GM19328 (cell line): ENCODE measurements around the gene STK32B.
"Not testable (repeated sequence)": the region's sequence is repeated elsewhere in the genome, so short reads cannot be mapped to it uniquely, and the experiment has no call there.

Experiments
- ATAC-seq: cut with Tn5 transposase; IDR thresholded peaks from one replicate; pipeline ENCODE4 v1.9.1; 2021; ENCODE audit warnings: mild to moderate bottlenecking, moderate library complexity; ENCODE audit not compliant: unreplicated experiment

STK32B gene

DNA sequence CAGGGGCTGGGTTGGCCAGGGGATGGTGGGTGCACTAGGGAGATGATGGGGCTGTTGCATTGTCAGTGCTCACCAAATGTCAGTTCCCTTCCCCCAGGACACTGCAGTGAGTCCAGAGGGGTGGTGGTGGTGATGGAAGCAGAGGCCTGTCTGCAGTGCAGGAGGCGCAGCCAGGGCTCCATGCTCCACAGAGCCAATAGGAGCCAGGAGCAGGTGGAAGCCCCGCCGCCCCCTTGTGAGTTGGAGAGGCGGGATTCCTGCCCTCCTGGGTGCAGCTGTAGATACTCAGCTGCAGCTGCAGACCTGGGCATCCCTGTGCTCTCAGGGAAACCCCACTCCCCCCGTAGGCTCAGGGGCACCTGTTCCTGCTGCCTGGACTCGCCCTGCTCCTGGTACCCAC lies 372.4 kb downstream of the STK32B start:
- no peak for ATAC-seq

DNA sequence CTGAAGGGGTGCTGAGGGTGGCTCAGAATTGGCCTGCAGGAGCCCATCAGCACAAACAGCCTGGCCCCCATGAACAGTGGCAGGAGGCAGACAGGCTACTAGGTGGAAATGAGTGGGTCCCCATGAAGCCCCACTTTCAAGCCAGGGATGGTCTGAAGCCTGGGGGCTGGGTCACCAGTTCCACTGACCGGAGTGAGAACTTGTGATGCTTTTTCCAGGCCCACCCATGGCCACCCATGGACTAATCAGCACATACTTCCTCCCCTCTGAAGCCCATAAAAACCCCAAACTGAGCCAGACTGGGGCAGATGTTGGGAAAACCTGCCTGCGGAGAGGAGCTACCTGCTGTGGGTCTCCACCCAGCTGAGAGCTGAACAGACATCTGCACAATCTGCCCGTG lies 372.9 kb downstream of the STK32B start:
- no peak for ATAC-seq

- ATAC-seq, result no peak
These were observed 373.6 kb downstream of the STK32B start for GRCh38 chr4:5424901-5425300.

- ATAC-seq, result no peak
These were observed 378.5 kb downstream of the STK32B start for GRCh38 chr4:5429747-5430146.

DNA sequence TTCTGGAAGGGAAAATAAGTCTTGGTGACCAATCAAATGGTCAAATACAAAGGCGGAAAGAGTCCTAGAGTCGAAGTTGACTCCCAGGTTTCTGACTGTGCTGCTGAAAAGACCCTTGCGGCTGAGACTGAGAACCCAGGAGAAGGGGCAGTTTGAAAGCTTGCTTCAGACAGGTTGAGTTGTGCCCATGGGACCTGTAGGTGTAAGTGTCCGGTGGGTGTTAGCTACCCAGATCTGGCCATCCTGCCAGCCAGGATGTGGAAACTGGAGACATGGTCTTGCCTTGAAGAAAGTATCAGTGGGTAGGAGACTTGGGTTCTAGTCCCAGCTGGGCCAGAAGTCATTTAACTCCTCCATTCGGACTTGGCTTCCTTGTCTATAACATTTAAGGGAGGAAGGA lies 381.9 kb downstream of the STK32B start:
- no peak for ATAC-seq

DNA sequence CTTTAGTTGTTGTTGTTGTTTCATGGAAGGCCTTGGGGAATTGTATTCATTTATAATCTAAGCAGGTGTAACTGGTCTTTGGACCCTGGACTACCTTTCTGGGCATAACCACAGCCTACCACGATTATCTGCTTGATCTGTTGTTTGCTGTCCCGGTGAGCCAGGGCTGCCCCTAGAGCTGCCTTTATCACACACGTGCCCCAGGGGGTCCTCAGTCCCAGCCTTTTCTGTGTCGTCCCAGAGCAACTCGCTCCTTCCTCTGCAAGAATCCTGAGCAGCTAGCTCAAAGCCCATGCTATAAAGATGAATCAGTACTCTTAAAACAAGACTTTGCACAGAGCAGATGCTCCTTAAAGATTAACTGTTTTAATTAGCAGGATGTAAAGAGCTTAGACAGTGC lies 383.9 kb downstream of the STK32B start:
- no peak for ATAC-seq

GRCh38 chr4:5435823-5436222 lies 384.5 kb downstream of the STK32B start:
- no peak for ATAC-seq

- not testable (repeated sequence) for ATAC-seq
These were observed 392.9 kb downstream of the STK32B start for GRCh38 chr4:5443976-5444802.

GRCh38 chr4:5444918-5445517 lies 393.7 kb downstream of the STK32B start:
- ATAC-seq, result no peak

DNA sequence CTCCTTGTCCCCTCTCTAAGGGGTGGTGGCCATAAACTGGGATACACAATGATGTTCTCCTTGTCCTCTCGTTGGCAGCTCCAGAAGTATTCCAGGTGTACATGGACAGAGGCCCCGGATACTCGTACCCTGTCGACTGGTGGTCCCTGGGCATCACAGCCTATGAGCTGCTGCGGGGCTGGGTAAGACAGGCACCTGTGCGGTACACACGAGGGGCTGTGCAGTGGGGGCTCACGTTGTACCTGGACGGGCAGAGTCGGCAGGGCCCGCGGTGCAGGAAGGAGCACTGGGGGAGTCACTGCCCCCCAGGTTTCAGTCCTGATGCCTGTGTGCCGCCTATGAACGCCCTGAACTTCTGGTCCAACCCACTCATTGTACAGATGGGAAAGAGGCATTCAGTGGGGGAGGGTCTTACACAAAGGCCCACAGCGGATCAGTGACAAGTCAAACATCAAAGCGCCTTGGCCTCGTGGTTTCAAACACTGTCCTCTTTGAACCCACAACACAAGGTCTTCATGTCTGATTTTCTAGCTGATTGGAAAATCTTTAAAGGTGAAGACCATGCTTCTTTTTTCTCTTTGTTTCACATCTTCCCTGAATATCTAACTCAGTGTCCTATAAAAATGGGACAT lies 395.4 kb downstream of the STK32B start:
- ATAC-seq, result no peak

DNA sequence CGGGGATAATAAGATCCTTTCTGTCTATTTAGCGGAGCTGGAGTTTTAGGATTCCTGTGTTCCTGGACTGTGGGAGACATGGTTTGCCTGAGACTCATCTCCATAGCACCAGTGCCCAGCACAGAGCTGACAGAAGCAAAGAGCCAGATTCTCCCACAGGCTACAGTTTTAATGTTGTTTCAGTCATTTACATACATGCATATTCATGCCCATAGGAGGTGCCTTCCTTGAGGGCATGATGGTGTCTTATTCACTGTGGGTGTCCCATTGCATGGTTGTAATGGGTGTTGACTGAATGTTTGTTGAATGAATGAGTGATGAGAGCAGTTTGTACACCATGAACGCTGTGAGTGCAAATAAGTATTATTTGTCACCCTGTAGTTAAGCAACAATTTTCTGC lies 396.5 kb downstream of the STK32B start:
- no peak for ATAC-seq

DNA sequence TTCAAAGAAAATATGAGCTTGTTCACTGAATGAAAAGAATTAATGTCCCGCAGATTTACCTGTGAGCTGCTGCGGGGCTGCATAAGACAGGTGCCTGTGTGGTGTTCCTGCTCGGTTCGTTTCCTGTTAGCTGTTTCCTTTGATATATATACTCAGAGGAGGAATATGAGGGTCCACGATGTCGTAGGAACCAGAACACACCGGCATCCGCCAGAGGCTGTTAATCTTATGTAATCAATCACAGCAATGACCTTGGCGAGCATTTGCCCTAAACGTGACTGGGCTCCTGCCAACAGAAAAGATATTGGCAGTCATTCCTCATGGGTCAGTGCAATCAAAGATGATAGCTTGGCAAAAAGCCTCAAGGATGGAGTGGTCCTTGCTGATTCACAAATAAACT lies 396.9 kb downstream of the STK32B start:
- ATAC-seq, result no peak

DNA sequence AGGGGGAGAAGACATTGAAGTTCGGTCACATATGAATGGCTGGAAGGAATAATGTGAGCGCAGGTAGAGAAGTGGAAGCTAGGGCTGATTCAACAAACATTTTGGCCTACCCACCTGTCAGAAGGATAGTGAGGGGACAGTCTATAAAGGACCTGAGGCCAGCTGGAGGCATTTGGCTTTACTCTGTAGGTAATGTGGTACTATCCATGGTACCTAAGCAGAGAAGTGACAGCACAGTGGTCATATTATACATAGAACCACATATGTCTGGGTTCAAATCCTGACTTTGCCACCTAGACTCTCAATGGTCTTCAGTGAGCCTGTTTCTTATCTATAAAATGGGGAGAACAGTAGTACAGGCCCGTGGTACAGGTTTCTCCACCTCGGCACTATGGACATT lies 400.0 kb downstream of the STK32B start:
- no peak for ATAC-seq

DNA sequence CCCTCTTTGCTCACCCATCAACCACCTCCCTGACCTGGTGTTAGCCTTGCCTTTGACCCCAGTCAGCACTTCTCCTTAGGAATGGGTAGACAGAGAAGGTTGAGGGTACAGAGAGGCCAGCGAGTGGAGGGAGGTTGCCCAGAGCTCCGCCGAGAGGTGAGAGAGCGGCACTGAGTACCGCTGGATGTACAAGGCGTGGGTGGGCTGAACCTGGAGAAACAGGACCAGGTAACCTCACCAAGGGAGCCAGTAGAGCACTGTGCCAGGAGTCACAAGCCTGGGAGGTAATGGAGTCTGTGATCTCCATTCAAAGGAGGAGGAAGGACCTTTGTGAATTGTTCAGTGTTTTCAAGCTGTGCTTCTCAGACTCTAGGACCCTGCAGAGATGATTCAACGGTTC lies 400.9 kb downstream of the STK32B start:
- no peak for ATAC-seq

DNA sequence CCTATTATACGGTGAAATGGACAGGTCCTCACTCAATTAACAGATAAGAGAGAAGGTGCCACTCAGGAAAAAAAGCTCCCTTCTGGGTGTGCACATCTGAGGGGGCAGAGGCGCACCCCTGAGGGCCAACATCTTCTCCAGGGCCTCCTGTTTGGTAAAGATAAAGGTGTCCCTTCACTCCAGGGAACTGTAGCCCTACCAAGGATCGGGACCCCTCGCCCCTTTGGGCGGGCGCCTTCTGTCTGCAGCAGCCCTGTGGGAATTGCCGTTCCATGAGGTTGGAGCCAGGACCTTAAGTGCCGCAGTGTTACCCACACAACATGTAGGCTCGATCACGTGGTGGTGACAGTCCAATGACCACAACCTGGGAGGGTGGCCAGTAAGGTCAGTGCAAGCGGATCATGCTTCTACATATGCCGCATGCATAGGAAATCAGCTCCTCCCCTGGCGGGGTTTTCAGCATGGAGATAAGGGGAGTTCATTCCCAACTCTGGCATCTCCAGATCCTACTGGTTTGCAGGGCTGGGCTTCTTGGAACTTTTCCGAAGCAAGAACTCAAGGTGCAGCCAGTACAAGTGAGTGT lies 403.8 kb downstream of the STK32B start:
- no peak for ATAC-seq

- no peak for ATAC-seq
These were observed 405.1 kb downstream of the STK32B start for GRCh38 chr4:5456296-5456845.

- no peak for ATAC-seq
These were observed 407.4 kb downstream of the STK32B start for GRCh38 chr4:5458676-5459075.

GRCh38 chr4:5459236-5459635 lies 408.0 kb downstream of the STK32B start:
- ATAC-seq, result no peak

- no peak for ATAC-seq
These were observed 409.0 kb downstream of the STK32B start for GRCh38 chr4:5460106-5460801.

DNA sequence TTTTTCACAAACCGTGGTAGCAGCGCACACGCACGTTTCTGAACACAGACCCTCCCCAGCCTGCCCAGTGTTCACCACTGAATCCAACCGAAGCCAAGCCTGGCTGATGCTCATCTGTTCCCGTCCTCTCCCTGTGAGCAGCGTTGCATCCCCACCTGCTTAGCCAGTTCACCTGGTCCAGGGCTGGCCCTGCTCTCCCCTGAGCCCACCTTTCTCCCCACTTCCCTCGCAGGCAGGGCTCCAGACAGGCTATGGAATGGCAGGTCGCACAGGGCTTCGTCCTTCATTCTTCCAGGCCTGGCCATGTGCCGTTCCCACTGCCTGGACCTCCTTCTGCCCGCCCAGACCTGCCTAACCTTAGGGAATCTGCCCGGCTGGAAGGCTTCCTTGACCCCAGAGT lies 410.2 kb downstream of the STK32B start:
- ATAC-seq, result no peak

DNA sequence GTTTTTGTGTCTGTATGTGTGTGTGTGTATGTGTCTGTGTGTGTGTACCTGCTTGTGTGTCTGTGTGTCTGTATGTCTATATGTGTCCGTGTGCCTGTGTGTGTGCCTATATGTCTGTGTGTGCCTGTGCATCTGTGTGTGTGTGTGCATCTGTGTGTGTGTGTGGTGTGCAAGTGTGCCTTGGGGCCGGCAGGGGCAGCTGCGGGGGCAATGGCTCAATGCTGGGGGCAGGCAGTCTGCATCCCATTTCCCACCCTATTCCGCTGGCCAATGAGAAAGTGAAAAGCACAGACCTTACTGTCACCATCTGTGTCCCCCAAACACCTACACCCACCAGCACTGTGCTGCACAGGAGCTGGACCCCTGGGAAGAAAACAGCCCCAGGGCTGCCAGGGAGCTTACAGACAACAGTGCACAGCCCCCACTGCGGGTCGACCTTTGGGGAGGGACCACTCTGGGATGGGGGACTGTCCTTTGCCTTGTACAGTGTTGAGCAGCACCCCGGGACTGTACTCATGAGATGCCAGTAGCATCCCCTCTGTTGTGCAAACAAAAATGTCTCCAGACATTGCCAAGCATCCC lies 411.1 kb downstream of the STK32B start:
- no peak for ATAC-seq
